PC-3 (cell line): ENCODE results near the gene NUCB1. TPM values are rescaled to one million over a fixed set of nuclear protein-coding genes. Genes with fewer than 3 reads are reported as not detected.
"Not testable (repeated sequence)": the region's sequence is repeated elsewhere in the genome, so short reads cannot be mapped to it uniquely, and the experiment has no call there.

ENCODE experiments used
- ATAC-seq: fragments of 200-7000 bp; cut with Tn5 transposase; 2 replicates; pipeline ENCODE4 v1.9.1; 2020; ENCODE audit warnings: mild to moderate bottlenecking, moderate library complexity
- BruUV-seq: library from RNA; stranded (reverse); fragments of 400-500 nt; replicated peaks from 2 replicates; lab custom pipeline; 2021; lab: Mats Ljungman, UMichigan
- CTCF ChIA-PET: fragments of 300-600 bp; sonication (Branson Sonifier 250); formaldehyde crosslinking; loops from one replicate; lab custom pipeline; 2022; ENCODE audit warnings: antibody characterized with exemption; lab: Charles Lee
- POLR2A ChIA-PET: fragments of 300-600 bp; sonication (Branson Sonifier 250); formaldehyde crosslinking; loops from one replicate; lab custom pipeline; 2022; ENCODE audit warnings: antibody characterized with exemption; ENCODE audit not compliant: unreplicated experiment; lab: Charles Lee
- DNase-seq: peaks from one replicate; pipeline ENCODE4 v3.0.0-alpha.2; 2015
- H2AFZ ChIP-seq: fragments of 300-600 bp; sonication (generic); 2 replicates; pipeline ENCODE4 v1.6.0; 2016; ENCODE audit warnings: antibody characterized with exemption, low read length
- H3F3A ChIP-seq: fragments of 300-600 bp; sonication (generic); one replicate; pipeline ENCODE4 v1.6.0; 2017; ENCODE audit warnings: antibody characterized with exemption, low read length, control low read depth, mild to moderate bottlenecking; ENCODE audit not compliant: unreplicated experiment
- H3K27ac ChIP-seq: fragments of 300-600 bp; sonication (generic); 2 replicates; pipeline ENCODE4 v1.5.1; 2016; ENCODE audit warnings: mild to moderate bottlenecking, low read length
- H3K27me3 ChIP-seq: fragments of 300-600 bp; sonication (generic); 2 replicates; pipeline ENCODE4 v1.6.1; 2016; ENCODE audit warnings: low read length, mixed read lengths
- H3K36me3 ChIP-seq: fragments of 300-600 bp; sonication (generic); 2 replicates; pipeline ENCODE4 v1.6.1; 2016; ENCODE audit warnings: low read depth, mixed run types, low read length, mixed read lengths
- H3K4me1 ChIP-seq: fragments of 300-600 bp; sonication (generic); 2 replicates; pipeline ENCODE4 v1.5.1; 2016; ENCODE audit warnings: low read length; ENCODE audit not compliant: insufficient read depth
- H3K4me2 ChIP-seq: fragments of 300-600 bp; sonication (generic); 2 replicates; pipeline ENCODE4 v1.6.0; 2016; ENCODE audit warnings: low read length
- H3K4me3 ChIP-seq: fragments of 300-600 bp; sonication (generic); 2 replicates; pipeline ENCODE4 v1.5.1; 2016; ENCODE audit warnings: mild to moderate bottlenecking, low read length, mixed read lengths
- H3K79me2 ChIP-seq: fragments of 300-600 bp; sonication (generic); 2 replicates; pipeline ENCODE4 v1.6.1; 2017; ENCODE audit warnings: low read length, mixed read lengths
- H3K9ac ChIP-seq: fragments of 300-600 bp; sonication (generic); 2 replicates; pipeline ENCODE4 v1.6.0; 2016; ENCODE audit warnings: mild to moderate bottlenecking, low read length
- H3K9me2 ChIP-seq: fragments of 300-600 bp; sonication (generic); replicated peaks from 2 replicates; pipeline ENCODE4 v1.6.1; 2016; ENCODE audit warnings: mixed run types, low read length, mixed read lengths
- H3K9me3 ChIP-seq: fragments of 300-600 bp; sonication (generic); 2 replicates; pipeline ENCODE4 v1.6.1; 2016; ENCODE audit warnings: low read length, mixed read lengths
- H4K20me1 ChIP-seq: fragments of 300-600 bp; sonication (generic); 2 replicates; pipeline ENCODE4 v1.6.1; 2016; ENCODE audit warnings: low read length, mixed read lengths
- EZH2 ChIP-seq: fragments of 300-600 bp; sonication (generic); IDR thresholded peaks from one replicate; pipeline ENCODE4 v1.6.1; 2017; ENCODE audit warnings: antibody characterized with exemption, mild to moderate bottlenecking, low read length; ENCODE audit not compliant: unreplicated experiment
- EZH2phosphoT487 ChIP-seq: fragments of 300-600 bp; sonication (generic); IDR thresholded peaks from 2 replicates; pipeline ENCODE4 v1.6.1; 2018; ENCODE audit warnings: mild to moderate bottlenecking, antibody characterized with exemption, low read length, borderline replicate concordance
- intact Hi-C: fragments of 100-400 bp; cut with micrococcal nuclease; formaldehyde crosslinking; loops from 2 replicates; pipeline ENCODE4 v1.9.0; 2023
- total RNA-seq: library from RNA; depleted of rRNA; stranded (reverse); fragments of >200 nt; gene quantifications from 2 replicates; pipeline ENCODE4 v1.2.3, GENCODE V29; 2014
- TF ChIP-seq, protein P1 (sequence below): fragments of 300-600 bp; sonication (generic); conservative IDR thresholded peaks from 2 replicates; pipeline ENCODE4 v1.5.1; 2017; ENCODE audit warnings: antibody characterized with exemption, low read depth, mild to moderate bottlenecking, low read length

Gene NUCB1
- total RNA-seq, 1 experiment from 2014 or later: 137 TPM

DNA sequence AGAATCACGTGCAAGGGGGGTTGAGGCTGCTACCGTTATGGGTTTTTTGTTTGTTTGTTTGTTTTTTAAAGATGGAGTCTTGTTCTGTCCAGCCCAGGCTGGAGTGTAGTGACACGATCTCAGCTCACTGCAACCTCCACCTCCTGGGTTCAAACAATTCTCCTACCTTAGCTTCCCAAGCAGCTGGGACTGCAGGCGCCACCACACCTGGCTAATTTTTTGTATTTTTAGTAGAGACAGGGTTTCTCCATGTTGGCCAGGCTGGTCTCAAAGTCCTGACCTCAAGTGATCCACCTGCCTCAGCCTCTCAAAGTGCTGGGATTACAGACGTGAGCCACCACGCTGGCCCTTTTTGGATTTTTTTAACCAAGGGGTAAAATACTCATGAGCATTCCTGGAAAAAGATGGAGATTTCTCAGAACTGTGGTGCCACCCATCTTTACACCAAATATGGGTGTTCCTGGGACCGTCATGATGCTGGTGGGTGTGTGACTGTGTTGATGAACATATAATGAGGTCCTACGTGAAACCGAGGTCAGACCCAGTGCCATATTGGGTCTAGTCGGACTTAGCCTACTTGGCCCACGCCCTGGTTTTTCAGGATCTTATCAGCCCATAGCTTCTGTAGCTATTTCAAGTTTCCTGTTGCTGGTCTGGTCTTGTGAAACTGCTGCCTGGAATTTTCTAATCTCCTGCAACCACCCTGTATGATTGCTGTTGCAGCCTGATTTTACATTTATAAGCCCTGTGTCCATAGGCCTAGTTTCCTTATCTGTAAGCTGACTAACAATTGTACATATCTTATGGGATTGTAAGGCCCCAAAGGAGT is 21.7 kb upstream of the NUCB1 start:
- DNase-seq (no peak), ATAC-seq (no peak)
- Histone ChIP-seq H3K79me2 (peaks cover 28% of the 10 kb centered on the region), H3K4me2 (no peak overlapping the region), H2AFZ (no peak overlapping the region), H3K36me3 (peaks cover 22% of the 10 kb centered on the region), H3K9me2 (no peaks in the 10 kb centered on the region), H3K9me3 (no peaks in the 10 kb centered on the region), H3K4me1 (peaks cover 14% of the 10 kb centered on the region), H3K27me3 (no peaks in the 10 kb centered on the region), H3K9ac (no peak overlapping the region), H3K27ac (no peak overlapping the region), H3K4me3 (no peak overlapping the region), H3F3A (peaks cover 4% of the 10 kb centered on the region), H4K20me1 (peaks cover 21% of the 10 kb centered on the region)
- intact Hi-C loops: no loop called here
- BruUV-seq: no TSS peak
- ChIA-PET CTCF (no interaction called here), POLR2A (interaction anchor here (0.6 to 0.7 kb wide), 3 partner anchors 84 to 861 kb away, joined by 3 to 22 read pairs (median 4); no protein-coding TSS in a partner anchor)
- TF ChIP-seq EZH2phosphoT487: no peak
- TF ChIP-seq EZH2: no peak
- TF ChIP-seq, protein P1, sequence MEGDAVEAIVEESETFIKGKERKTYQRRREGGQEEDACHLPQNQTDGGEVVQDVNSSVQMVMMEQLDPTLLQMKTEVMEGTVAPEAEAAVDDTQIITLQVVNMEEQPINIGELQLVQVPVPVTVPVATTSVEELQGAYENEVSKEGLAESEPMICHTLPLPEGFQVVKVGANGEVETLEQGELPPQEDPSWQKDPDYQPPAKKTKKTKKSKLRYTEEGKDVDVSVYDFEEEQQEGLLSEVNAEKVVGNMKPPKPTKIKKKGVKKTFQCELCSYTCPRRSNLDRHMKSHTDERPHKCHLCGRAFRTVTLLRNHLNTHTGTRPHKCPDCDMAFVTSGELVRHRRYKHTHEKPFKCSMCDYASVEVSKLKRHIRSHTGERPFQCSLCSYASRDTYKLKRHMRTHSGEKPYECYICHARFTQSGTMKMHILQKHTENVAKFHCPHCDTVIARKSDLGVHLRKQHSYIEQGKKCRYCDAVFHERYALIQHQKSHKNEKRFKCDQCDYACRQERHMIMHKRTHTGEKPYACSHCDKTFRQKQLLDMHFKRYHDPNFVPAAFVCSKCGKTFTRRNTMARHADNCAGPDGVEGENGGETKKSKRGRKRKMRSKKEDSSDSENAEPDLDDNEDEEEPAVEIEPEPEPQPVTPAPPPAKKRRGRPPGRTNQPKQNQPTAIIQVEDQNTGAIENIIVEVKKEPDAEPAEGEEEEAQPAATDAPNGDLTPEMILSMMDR: no peak

DNA sequence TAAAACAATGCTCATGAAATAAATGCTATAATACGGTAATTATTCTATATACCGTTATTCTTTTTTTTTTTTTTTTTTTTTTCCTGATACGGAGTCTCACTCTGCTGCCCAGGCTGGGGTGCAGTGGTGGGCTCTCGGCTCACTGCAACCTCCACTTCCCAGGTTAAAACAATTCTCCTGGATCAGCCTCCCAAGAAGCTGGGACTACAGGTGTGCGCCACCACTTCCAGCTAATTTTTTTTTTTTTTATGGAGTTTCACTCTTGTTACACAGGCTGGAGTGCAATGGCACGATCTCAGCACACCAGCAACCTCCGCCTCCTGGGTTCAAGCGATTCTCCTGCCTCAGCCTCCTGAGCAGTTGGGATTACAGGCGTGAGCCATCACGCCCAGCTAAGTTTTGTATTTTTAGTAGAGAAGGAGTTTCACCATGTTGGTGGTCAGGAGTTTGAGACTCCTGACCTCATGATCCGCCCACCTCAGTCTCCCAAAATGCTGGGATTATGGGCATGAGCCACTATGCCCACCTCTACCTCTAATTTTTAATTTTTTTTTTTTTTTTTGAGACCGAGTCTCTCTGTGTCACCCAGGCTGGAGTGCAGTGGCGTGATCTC is 21.0 kb upstream of the NUCB1 start:
- peaks cover 7% of the 10 kb centered on the region for H3K4me1 ChIP-seq
- no TSS peak for BruUV-seq
- TF ChIP-seq, protein P1: no peak
- TF ChIP-seq EZH2phosphoT487 (no peak), EZH2 (no peak)
- peaks cover 14% of the 10 kb centered on the region for H4K20me1 ChIP-seq
- no peak overlapping the region for H3K9ac ChIP-seq
- POLR2A ChIA-PET: interaction anchor here (0.7 kb wide), 1 partner anchor 83 kb away, joined by 22 read pairs; no protein-coding TSS in a partner anchor
- H2AFZ ChIP-seq: no peak overlapping the region
- H3K27ac ChIP-seq: no peak overlapping the region
- CTCF ChIA-PET: no interaction called here
- intact Hi-C loops: no loop called here
- no peak overlapping the region for H3K4me3 ChIP-seq
- no peak for ATAC-seq
- no peaks in the 10 kb centered on the region for H3F3A ChIP-seq
- peaks cover 21% of the 10 kb centered on the region for H3K79me2 ChIP-seq
- no peaks in the 10 kb centered on the region for H3K9me2 ChIP-seq
- DNase-seq: no peak
- H3K27me3 ChIP-seq: no peaks in the 10 kb centered on the region
- H3K9me3 ChIP-seq: no peaks in the 10 kb centered on the region
- no peak overlapping the region for H3K4me2 ChIP-seq
- peaks cover 14% of the 10 kb centered on the region for H3K36me3 ChIP-seq

DNA sequence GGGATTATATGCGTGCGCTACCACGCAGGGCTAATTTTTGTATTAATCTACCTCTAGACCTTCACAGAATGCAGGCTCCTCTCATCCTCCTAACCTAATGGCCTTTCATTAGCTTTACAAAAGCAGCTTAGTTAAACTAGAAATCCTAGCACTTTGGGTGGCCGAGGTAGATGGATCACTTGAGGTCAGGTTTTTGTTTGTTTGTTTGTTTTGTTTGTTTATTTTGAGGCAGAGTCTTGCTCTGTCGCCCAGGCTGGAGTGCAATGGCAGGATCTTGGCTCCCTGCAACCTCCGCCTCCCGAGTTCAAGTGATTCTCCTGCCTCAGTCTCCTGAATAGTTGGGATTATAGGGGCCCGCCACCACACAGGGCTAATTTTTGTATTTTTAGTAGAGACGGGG is 20.4 kb upstream of the NUCB1 start:
- H3F3A ChIP-seq, H3K36me3 ChIP-seq, H3K4me1 ChIP-seq, H3K27ac ChIP-seq, BruUV-seq, H2AFZ ChIP-seq, H3K9me3 ChIP-seq, intact Hi-C loops, H4K20me1 ChIP-seq, H3K4me3 ChIP-seq, CTCF ChIA-PET, H3K9ac ChIP-seq, DNase-seq, ATAC-seq, H3K4me2 ChIP-seq, H3K27me3 ChIP-seq, H3K9me2 ChIP-seq: not testable (repeated sequence)
- POLR2A ChIA-PET: interaction anchor here (0.6 kb wide), 1 partner anchor 53 kb away, joined by 4 read pairs; no protein-coding TSS in a partner anchor
- H3K79me2 ChIP-seq: peaks cover 16% of the 10 kb centered on the region
